Measurements from ENCODE around the gene PTF1A. TPM values are rescaled to one million over a fixed set of nuclear protein-coding genes. Genes with fewer than 3 reads are reported as not detected.

The PTF1A gene
- total and polyA plus RNA-seq, 2 of the 4 experiments (the other 2 are of a cell fraction), result not detected

GRCh38 chr10:23186178-23186577, 5.9 kb upstream of the PTF1A start:
- TF ChIP-seq NFE2L2 (IDR thresholded peaks at IDR 0.05; ENCODE audit: low read depth, low read length), result no peak
- no peak for TF ChIP-seq RAD21 (IDR thresholded peaks at IDR 0.05; ENCODE audit: low read length)
- no peak for TF ChIP-seq CHD1 (IDR thresholded peaks at IDR 0.05; ENCODE audit: low read depth, low read length)
- TF ChIP-seq MXI1 (IDR thresholded peaks at IDR 0.05; ENCODE audit: borderline replicate concordance, low read depth, low read length), result no peak
- no peak for TF ChIP-seq BHLHE40 (IDR thresholded peaks at IDR 0.05; ENCODE audit: low read depth, low read length)
- no peak for TF ChIP-seq FOS (IDR thresholded peaks at IDR 0.05; ENCODE audit: low read depth, low read length)
- TF ChIP-seq, protein P1, sequence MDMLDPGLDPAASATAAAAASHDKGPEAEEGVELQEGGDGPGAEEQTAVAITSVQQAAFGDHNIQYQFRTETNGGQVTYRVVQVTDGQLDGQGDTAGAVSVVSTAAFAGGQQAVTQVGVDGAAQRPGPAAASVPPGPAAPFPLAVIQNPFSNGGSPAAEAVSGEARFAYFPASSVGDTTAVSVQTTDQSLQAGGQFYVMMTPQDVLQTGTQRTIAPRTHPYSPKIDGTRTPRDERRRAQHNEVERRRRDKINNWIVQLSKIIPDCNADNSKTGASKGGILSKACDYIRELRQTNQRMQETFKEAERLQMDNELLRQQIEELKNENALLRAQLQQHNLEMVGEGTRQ (IDR thresholded peaks at IDR 0.05; ENCODE audit: low read depth, low read length), result no peak
- no peak for TF ChIP-seq CEBPB (IDR thresholded peaks at IDR 0.05; ENCODE audit: low read depth, low read length)
- no peak for TF ChIP-seq RCOR1 (IDR thresholded peaks at IDR 0.05; ENCODE audit: insufficient replicate concordance, low read length)
- no peak for TF ChIP-seq MAZ (IDR thresholded peaks at IDR 0.05; ENCODE audit: borderline replicate concordance, low read depth, low read length)
- Histone ChIP-seq H2AFZ (replicated peaks; ENCODE audit: low read length, poor library complexity) (no peak overlapping the region), H3K9me3 (ENCODE audit: control insufficient read depth, insufficient read depth, low read length) (no peaks in the 10 kb centered on the region), H4K20me1 (ENCODE audit: insufficient read depth, low read length) (no peaks in the 10 kb centered on the region), H2BK20ac (ENCODE audit: low read depth, low read length) (no peak overlapping the region), H3K14ac (replicated peaks; ENCODE audit: low read depth, low read length) (no peak overlapping the region), H2AK5ac (ENCODE audit: low read depth, low read length) (no peak overlapping the region), H3K23ac (ENCODE audit: low read depth, low read length) (no peak overlapping the region), H3K27me3 (ENCODE audit: control insufficient read depth, insufficient read depth, low read length) (peaks cover 16% of the 10 kb centered on the region), H3K9me1 (ENCODE audit: insufficient read depth, low read length) (no peaks in the 10 kb centered on the region), H2BK15ac (ENCODE audit: low read depth, low read length) (no peak overlapping the region), H3K4ac (ENCODE audit: low read depth, low read length) (no peak overlapping the region), H3K4me3 (ENCODE audit: insufficient read depth, low read depth, low read length) (no peak overlapping the region), H3K56ac (ENCODE audit: extremely low read depth, insufficient read depth, low read length) (no peak overlapping the region), H3K4me1 (ENCODE audit: control insufficient read depth, insufficient read depth, low read length) (no peaks in the 10 kb centered on the region), H3K79me1 (ENCODE audit: low read depth in 1 of 2, low read length in 2 of 2) (no peaks in the 10 kb centered on the region), H3K4me2 (ENCODE audit: low read depth, low read length) (no peak overlapping the region), H3K36me3 (ENCODE audit: control insufficient read depth, insufficient read depth, low read length) (no peaks in the 10 kb centered on the region), H4K91ac (ENCODE audit: insufficient read depth, low read depth, low read length) (no peak overlapping the region), H3K18ac (ENCODE audit: low read depth, low read length) (no peak overlapping the region), H4K5ac (ENCODE audit: low read depth, low read length) (no peak overlapping the region), H4K8ac (ENCODE audit: low read depth in 2 of 2, low read length in 2 of 2) (no peak overlapping the region), H2BK5ac (ENCODE audit: low read depth, low read length, poor library complexity, severe bottlenecking) (no peak overlapping the region), H2BK120ac (ENCODE audit: low read depth, low read length) (no peak overlapping the region), H3K27ac (ENCODE audit: insufficient read depth, low read length) (no peak overlapping the region), H3K9ac (ENCODE audit: low read depth, low read length) (no peak overlapping the region), H2AK9ac (replicated peaks; ENCODE audit: low read depth, low read length, poor library complexity) (no peak overlapping the region)
- POLR2A ChIA-PET (ENCODE audit: unreplicated experiment), result no interaction called here
- dilution Hi-C loops (cut with HindIII; ENCODE audit: low sequenced_read_pairs, unreplicated experiment), result no loop called here
- CTCF ChIA-PET, result interaction anchor here (0.6 kb wide), 1 partner anchor 1436 kb away, joined by 3 read pairs; no protein-coding TSS in a partner anchor
- WGBS, 2 experiments (ENCODE audit: extremely low coverage in 2 of 2, insufficient read length in 1 of 2), result 68% methylated on average over 3 of the region's 7 CpGs; no CpG with 5 or more reads in 1 of the 2 experiments
- in situ Hi-C loops (cut with MboI; ENCODE audit: low sequenced_read_pairs), result no loop called here
- BruUV-seq (replicated peaks), result no TSS peak
- DNase-seq, result no peak
- intact Hi-C loops (cut with micrococcal nuclease), result no loop called here
- ATAC-seq (ENCODE audit: low read depth), result no peak

Measured in IMR-90 (cell line).